GM23338 (cell line): ENCODE data around the gene F8A3. TPM values are rescaled to one million over a fixed set of nuclear protein-coding genes. Genes with fewer than 3 reads are reported as not detected.

Experiments used
- ATAC-seq: fragments of 200-7000 bp; cut with Tn5 transposase; 3 replicates; pipeline ENCODE4 v1.9.1; 2020
- DNase-seq: peaks from one replicate; pipeline ENCODE4 v3.0.0-alpha.2; 2015; ENCODE audit warnings: low spot score
- H2AFZ ChIP-seq: fragments of 200-600 bp; sonication (generic); 2 replicates; pipeline ENCODE4 v1.8.0; 2016; ENCODE audit warnings: antibody characterized with exemption, mild to moderate bottlenecking, moderate library complexity
- H3F3A ChIP-seq: fragments of 200-600 bp; sonication (generic); replicated peaks from 2 replicates; pipeline ENCODE4 v1.8.0; 2017; ENCODE audit warnings: antibody characterized with exemption, mixed run types, low read depth
- H3K27ac ChIP-seq: fragments of 200-600 bp; sonication (generic); 2 replicates; pipeline ENCODE4 v1.6.1; 2016; ENCODE audit warnings: low read depth
- H3K27me3 ChIP-seq: fragments of 200-600 bp; sonication (generic); 2 replicates; pipeline ENCODE4 v1.8.0; 2016; ENCODE audit warnings: mild to moderate bottlenecking, mixed run types, moderate library complexity; ENCODE audit not compliant: insufficient read depth
- H3K36me3 ChIP-seq: fragments of 200-600 bp; sonication (generic); 2 replicates; pipeline ENCODE4 v1.8.0; 2016; ENCODE audit warnings: mild to moderate bottlenecking; ENCODE audit not compliant: insufficient read depth
- H3K4me1 ChIP-seq: fragments of 200-600 bp; sonication (generic); 2 replicates; pipeline ENCODE4 v1.8.0; 2016; ENCODE audit warnings: mild to moderate bottlenecking, moderate library complexity; ENCODE audit not compliant: insufficient read depth
- H3K4me2 ChIP-seq: fragments of 200-600 bp; sonication (generic); 2 replicates; pipeline ENCODE4 v1.7.1; 2017; ENCODE audit warnings: mixed run types
- H3K4me3 ChIP-seq: fragments of 200-600 bp; sonication (generic); 2 replicates; pipeline ENCODE4 v1.6.1; 2016; ENCODE audit warnings: mixed run types
- H3K79me2 ChIP-seq: fragments of 200-600 bp; sonication (generic); replicated peaks from 2 replicates; pipeline ENCODE4 v1.8.0; 2017; ENCODE audit warnings: mild to moderate bottlenecking; ENCODE audit not compliant: insufficient read depth
- H3K9me2 ChIP-seq: fragments of 200-600 bp; sonication (generic); 2 replicates; pipeline ENCODE4 v1.8.0; 2017; ENCODE audit not compliant: insufficient read depth
- H4K20me1 ChIP-seq: fragments of 200-600 bp; sonication (generic); replicated peaks from 2 replicates; pipeline ENCODE4 v1.8.0; 2017; ENCODE audit warnings: mild to moderate bottlenecking; ENCODE audit not compliant: insufficient read depth
- H3K27ac Mint-ChIP-seq: 2 replicates; pipeline ENCODE4 v1.8.0; 2020; ENCODE audit warnings: inconsistent platforms, mild to moderate bottlenecking, moderate library complexity, mixed read lengths
- H3K27me3 Mint-ChIP-seq: 3 replicates; pipeline ENCODE4 v1.8.0; 2022; ENCODE audit warnings: low read depth, mild to moderate bottlenecking, moderate library complexity, mixed read lengths, inconsistent platforms; ENCODE audit not compliant: insufficient read depth, poor library complexity
- H3K36me3 Mint-ChIP-seq: 3 replicates; pipeline ENCODE4 v1.8.0; 2021; ENCODE audit warnings: low read depth, mild to moderate bottlenecking, inconsistent platforms, moderate library complexity, mixed read lengths
- H3K4me1 Mint-ChIP-seq: 3 replicates; pipeline ENCODE4 v1.8.0; 2020; ENCODE audit warnings: mild to moderate bottlenecking, inconsistent platforms, mixed read lengths
- H3K4me3 Mint-ChIP-seq: 3 replicates; pipeline ENCODE4 v1.8.0; 2021; ENCODE audit warnings: moderate library complexity, mild to moderate bottlenecking, inconsistent platforms, mixed read lengths
- H3K9me3 Mint-ChIP-seq: 3 replicates; pipeline ENCODE4 v1.8.0; 2020; ENCODE audit warnings: moderate library complexity, mild to moderate bottlenecking, inconsistent platforms, mixed read lengths
- ETS1 ChIP-seq: IDR thresholded peaks from 2 replicates; pipeline ENCODE4 v1.6.1; 2016; ENCODE audit warnings: antibody characterized with exemption
- JUNB ChIP-seq: IDR thresholded peaks from one replicate; pipeline ENCODE4 v1.6.1; 2016; ENCODE audit warnings: antibody characterized with exemption; ENCODE audit not compliant: unreplicated experiment
- POLR2AphosphoS5 ChIP-seq: IDR thresholded peaks from 2 replicates; pipeline ENCODE4 v1.6.1; 2016; ENCODE audit warnings: antibody characterized with exemption, low read depth
- ZNF462 ChIP-seq: fragments of 250-450 bp; sonication (Bioruptor Pico); IDR thresholded peaks from 2 replicates; pipeline ENCODE4 v1.5.0; 2020; ENCODE audit warnings: mild to moderate bottlenecking, moderate library complexity
- polyA plus RNA-seq: library from polyadenylated mRNA; unstranded; fragments of >200 nt; fragmentation: Nextera tagmentation; extraction: Ambion mirVana; gene quantifications from 2 replicates; pipeline ENCODE4 v1.2.1, GENCODE V29; 2016
- total RNA-seq: library from RNA; depleted of rRNA; stranded (reverse); fragments of >200 nt; shearing (Covaris generic); gene quantifications from 2 replicates; pipeline ENCODE4 v1.2.3, GENCODE V29; 2014
- TF ChIP-seq, protein P1 (sequence below), 2 experiments: fragments of 200-600 bp in 1 of 2; sonication (generic) in 1 of 2; conservative IDR thresholded peaks; 2 replicates each; pipeline versions ENCODE4 v1.5.1 to v1.6.1; 2016 to 2017; ENCODE audit warnings: antibody characterized with exemption in 2 of 2, low read depth in 2 of 2, mild to moderate bottlenecking in 2 of 2, moderate library complexity in 1 of 2

F8A3 gene
- total and polyA plus RNA-seq, 2 experiments from 2014 or later = 0.87 TPM; not detected in 1

GRCh38 chrX:155434906-155435743, 23.3 kb downstream of the F8A3 start:
- no peak for TF ChIP-seq JUNB
- no peak for TF ChIP-seq ETS1
- TF ChIP-seq POLR2AphosphoS5 = no peak
- no peak for TF ChIP-seq ZNF462 (CRISPR knock-in tag)
- TF ChIP-seq, protein P1, sequence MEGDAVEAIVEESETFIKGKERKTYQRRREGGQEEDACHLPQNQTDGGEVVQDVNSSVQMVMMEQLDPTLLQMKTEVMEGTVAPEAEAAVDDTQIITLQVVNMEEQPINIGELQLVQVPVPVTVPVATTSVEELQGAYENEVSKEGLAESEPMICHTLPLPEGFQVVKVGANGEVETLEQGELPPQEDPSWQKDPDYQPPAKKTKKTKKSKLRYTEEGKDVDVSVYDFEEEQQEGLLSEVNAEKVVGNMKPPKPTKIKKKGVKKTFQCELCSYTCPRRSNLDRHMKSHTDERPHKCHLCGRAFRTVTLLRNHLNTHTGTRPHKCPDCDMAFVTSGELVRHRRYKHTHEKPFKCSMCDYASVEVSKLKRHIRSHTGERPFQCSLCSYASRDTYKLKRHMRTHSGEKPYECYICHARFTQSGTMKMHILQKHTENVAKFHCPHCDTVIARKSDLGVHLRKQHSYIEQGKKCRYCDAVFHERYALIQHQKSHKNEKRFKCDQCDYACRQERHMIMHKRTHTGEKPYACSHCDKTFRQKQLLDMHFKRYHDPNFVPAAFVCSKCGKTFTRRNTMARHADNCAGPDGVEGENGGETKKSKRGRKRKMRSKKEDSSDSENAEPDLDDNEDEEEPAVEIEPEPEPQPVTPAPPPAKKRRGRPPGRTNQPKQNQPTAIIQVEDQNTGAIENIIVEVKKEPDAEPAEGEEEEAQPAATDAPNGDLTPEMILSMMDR (conservative IDR thresholded peaks at IDR 0.05; ENCODE audit: low read depth in 2 of 2) = 0 out of 4 replicates have a peak, but pooled peaks of 1 of the 2 experiments have one; percentile 5
- Histone ChIP-seq H3K27ac (no peak overlapping the region), H3K9me2 (no peaks in the 10 kb centered on the region), H3K4me2 (no peak overlapping the region), H3K4me3 (no peak overlapping the region), H3F3A (no peaks in the 10 kb centered on the region), H3K27me3 (no peaks in the 10 kb centered on the region), H2AFZ (no peak overlapping the region), H3K36me3 (no peaks in the 10 kb centered on the region), H3K79me2 (no peaks in the 10 kb centered on the region), H4K20me1 (no peaks in the 10 kb centered on the region), H3K4me1 (no peaks in the 10 kb centered on the region)
- Mint-ChIP-seq H3K9me3 (peaks cover 28% of the 10 kb centered on the region), H3K4me3 (no peak overlapping the region), H3K27me3 (no peaks in the 10 kb centered on the region), H3K36me3 (peaks cover 5% of the 10 kb centered on the region; the same call in 2 of the 3 replicates), H3K27ac (no peak overlapping the region), H3K4me1 (no peaks in the 10 kb centered on the region)
- DNase-seq (no peak), ATAC-seq (no peak)
